Mesenchymal stem cell (in vitro differentiated cells and primary cell): Measurements from ENCODE around the gene GRAP. TPM values are rescaled to one million over a fixed set of nuclear protein-coding genes. Genes with fewer than 3 reads are reported as not detected.
A peak's percentile ranks its signal among the peaks of the same experiment; 100 is the strongest.
"Not testable (repeated sequence)": the region's sequence is repeated elsewhere in the genome, so short reads cannot be mapped to it uniquely, and the experiment has no call there.

ENCODE experiments used
- DNase-seq: peaks from one replicate; pipeline ENCODE4 v3.0.0-alpha.2; 2013
- H2AFZ ChIP-seq: one replicate; pipeline ENCODE4 v1.6.1; 2013; ENCODE audit warnings: low read depth, mild to moderate bottlenecking, control low read depth, inconsistent platforms, low read length, moderate library complexity
- H2AK5ac ChIP-seq: 2 replicates; pipeline ENCODE4 v1.6.1; 2013; ENCODE audit warnings: low read length, moderate library complexity, mild to moderate bottlenecking, inconsistent platforms; ENCODE audit not compliant: severe bottlenecking
- H2BK120ac ChIP-seq: one replicate; pipeline ENCODE4 v1.6.1; 2013; ENCODE audit warnings: low read depth, mild to moderate bottlenecking, inconsistent platforms, low read length, moderate library complexity
- H2BK12ac ChIP-seq, 2 experiments: one replicate each; pipeline ENCODE4 v1.6.1; 2013; ENCODE audit warnings: inconsistent platforms in 2 of 2, low read length in 2 of 2, mild to moderate bottlenecking in 2 of 2, moderate library complexity in 2 of 2, control low read depth in 1 of 2
- H2BK15ac ChIP-seq: one replicate; pipeline ENCODE4 v1.6.1; 2013; ENCODE audit warnings: mild to moderate bottlenecking, low read depth, inconsistent platforms; ENCODE audit not compliant: poor library complexity, severe bottlenecking
- H2BK5ac ChIP-seq: 2 replicates; pipeline ENCODE4 v1.6.1; 2013; ENCODE audit warnings: low read depth, mild to moderate bottlenecking, low read length, control low read depth, inconsistent platforms; ENCODE audit not compliant: poor library complexity, severe bottlenecking
- H3K14ac ChIP-seq, 2 experiments: one replicate each; pipeline ENCODE4 v1.6.1; 2013; ENCODE audit warnings: inconsistent platforms in 2 of 2, low read length in 2 of 2, control low read depth in 1 of 2, mild to moderate bottlenecking in 1 of 2, moderate library complexity in 1 of 2
- H3K18ac ChIP-seq, 2 experiments: one replicate each; pipeline ENCODE4 v1.6.1; 2013; ENCODE audit warnings: inconsistent platforms in 2 of 2, low read length in 2 of 2, control low read depth in 1 of 2, low read depth in 1 of 2, mild to moderate bottlenecking in 1 of 2
- H3K23ac ChIP-seq, 2 experiments: one replicate each; pipeline ENCODE4 v1.6.1; 2013; ENCODE audit warnings: inconsistent platforms in 2 of 2, low read length in 2 of 2, mild to moderate bottlenecking in 2 of 2, moderate library complexity in 2 of 2, control low read depth in 1 of 2
- H3K27ac ChIP-seq: 2 replicates; pipeline ENCODE4 v1.5.1; 2013; ENCODE audit warnings: mild to moderate bottlenecking, moderate library complexity, low read length, control low read depth, inconsistent platforms; ENCODE audit not compliant: poor library complexity, severe bottlenecking
- H3K27me3 ChIP-seq, 2 experiments: 2 replicates each; pipeline versions ENCODE4 v1.6.1 to v1.7.0; 2013; ENCODE audit warnings: low read length in 2 of 2, mild to moderate bottlenecking in 2 of 2, moderate library complexity in 2 of 2, control low read depth in 1 of 2, inconsistent platforms in 1 of 2; ENCODE audit not compliant: control insufficient read depth in 1 of 2, insufficient read depth in 1 of 2
- H3K36me3 ChIP-seq, 2 experiments: 2 replicates each; pipeline versions ENCODE4 v1.6.1 to v1.7.0; 2013; ENCODE audit warnings: low read length in 2 of 2, control low read depth in 1 of 2, inconsistent platforms in 1 of 2, low read depth in 1 of 2, mild to moderate bottlenecking in 1 of 2; ENCODE audit not compliant: insufficient read depth in 2 of 2, control insufficient read depth in 1 of 2
- H3K4ac ChIP-seq, 2 experiments: one replicate each; pipeline ENCODE4 v1.6.1; 2013; ENCODE audit warnings: inconsistent platforms in 2 of 2, low read length in 2 of 2, mild to moderate bottlenecking in 2 of 2, moderate library complexity in 2 of 2, control low read depth in 1 of 2, low read depth in 1 of 2
- H3K4me1 ChIP-seq: 2 replicates; pipeline ENCODE4 v1.6.1; 2013; ENCODE audit warnings: low read depth, low read length, control low read depth; ENCODE audit not compliant: control insufficient read depth, insufficient read depth
- H3K4me2 ChIP-seq: 2 replicates; pipeline ENCODE4 v1.6.1; 2013; ENCODE audit warnings: low read length, mild to moderate bottlenecking, inconsistent platforms; ENCODE audit not compliant: poor library complexity, severe bottlenecking
- H3K4me3 ChIP-seq, 2 experiments: 2 replicates each; pipeline versions ENCODE4 v1.5.1 to v1.7.0; 2013; ENCODE audit warnings: low read length in 2 of 2, mild to moderate bottlenecking in 2 of 2, control low read depth in 1 of 2, low read depth in 1 of 2; ENCODE audit not compliant: insufficient read depth in 1 of 2
- H3K79me1 ChIP-seq: replicated peaks from 2 replicates; pipeline ENCODE4 v1.6.1; 2013; ENCODE audit warnings: mild to moderate bottlenecking, control low read depth, low read length, inconsistent platforms; ENCODE audit not compliant: poor library complexity, severe bottlenecking
- H3K9ac ChIP-seq: 2 replicates; pipeline ENCODE4 v1.7.0; 2013; ENCODE audit warnings: mild to moderate bottlenecking, low read length, moderate library complexity
- H3K9me3 ChIP-seq: 2 replicates; pipeline ENCODE4 v1.7.0; 2013; ENCODE audit warnings: mild to moderate bottlenecking, low read length; ENCODE audit not compliant: control insufficient read depth
- H4K8ac ChIP-seq: one replicate; pipeline ENCODE4 v1.6.1; 2013; ENCODE audit warnings: inconsistent platforms, mild to moderate bottlenecking, low read length, moderate library complexity
- H4K91ac ChIP-seq: one replicate; pipeline ENCODE4 v1.6.1; 2013; ENCODE audit warnings: mild to moderate bottlenecking, low read length, inconsistent platforms
- WGBS: methylation state at CpG from one replicate; pipeline ENCODE4 v1.1.7; 2013; ENCODE audit warnings: mixed read lengths; 5-methylcytosine and 5-hydroxymethylcytosine counted together
- polyA plus RNA-seq, 2 experiments: library from polyadenylated mRNA; stranded (reverse); fragments of 200-250 nt; gene quantifications; one replicate each; pipeline ENCODE4 v1.2.3, GENCODE V29; 2013

The GRAP gene
- polyA plus RNA-seq (2013, experiment 1 of 2): 0.12 TPM
- polyA plus RNA-seq (2013, experiment 2 of 2): 0.08 TPM

- not testable (repeated sequence) for H2BK120ac ChIP-seq, H3K18ac ChIP-seq, H2BK12ac ChIP-seq, H2BK15ac ChIP-seq, H3K4me3 ChIP-seq, H3K23ac ChIP-seq, DNase-seq, H3K14ac ChIP-seq, H3K4ac ChIP-seq, H2AFZ ChIP-seq, H3K4me1 ChIP-seq, H3K9ac ChIP-seq, H3K79me1 ChIP-seq, H2BK5ac ChIP-seq, H4K8ac ChIP-seq, H3K9me3 ChIP-seq, H3K4me2 ChIP-seq, H3K27me3 ChIP-seq, H2AK5ac ChIP-seq, H4K91ac ChIP-seq, H3K36me3 ChIP-seq, H3K27ac ChIP-seq
- no CpG with 5 or more reads among the region's 12 CpGs for WGBS
Observed at GRCh38 chr17:19046782-19047375, at the start of gene GRAP. TSS of gene GRAP (minus strand) at chr17:19046957. CDS start at chr17:19046926, 31 bp downstream.

GRCh38 chr17:19093684-19094438, 47.1 kb upstream of the GRAP start:
- WGBS: 89% methylated on average over 1 of the region's 15 CpGs
- not testable (repeated sequence) for H3K27ac ChIP-seq, H2BK5ac ChIP-seq, H3K4me2 ChIP-seq, H3K4ac ChIP-seq, H3K9me3 ChIP-seq, H4K8ac ChIP-seq, DNase-seq, H2AK5ac ChIP-seq, H3K36me3 ChIP-seq, H3K23ac ChIP-seq, H3K9ac ChIP-seq, H3K4me1 ChIP-seq, H2AFZ ChIP-seq, H3K79me1 ChIP-seq, H2BK15ac ChIP-seq, H3K4me3 ChIP-seq, H3K27me3 ChIP-seq, H3K14ac ChIP-seq
- Histone ChIP-seq H2BK120ac (peak overlapping the region; percentile 34), H3K18ac (peak overlapping the region in 1 of 2 experiments; percentile 21), H4K91ac (peak overlapping the region; percentile 75), H2BK12ac (peak overlapping the region in 1 of 2 experiments; percentile 63)

- not testable (repeated sequence) for H2BK15ac ChIP-seq, H3K9me3 ChIP-seq, H2BK12ac ChIP-seq, H3K27me3 ChIP-seq, H2BK120ac ChIP-seq, H3K23ac ChIP-seq, H2AFZ ChIP-seq, H3K4ac ChIP-seq, H3K79me1 ChIP-seq, H3K27ac ChIP-seq, H3K36me3 ChIP-seq, H3K4me3 ChIP-seq, H2BK5ac ChIP-seq, H3K4me2 ChIP-seq, H3K9ac ChIP-seq, H3K14ac ChIP-seq, H2AK5ac ChIP-seq, H3K4me1 ChIP-seq, H4K8ac ChIP-seq
- H3K18ac ChIP-seq: peak overlapping the region; percentile 57 to 75
- peak; percentile 56 for DNase-seq
- peak overlapping the region; percentile 15 for H4K91ac ChIP-seq
- 14% methylated on average over 5 of the region's 15 CpGs for WGBS
Observed at GRCh38 chr17:19092737-19093683, 46.3 kb upstream of the GRAP start.
